Stimulated activated CD8-positive, alpha-beta memory T cell treated with anti-CD3 and anti-CD28 coated beads, Interleukin-12 subunit alpha, Interleukin-12 subunit beta, amount 100 ng/mL, for 1 hour (primary cell): Measurements from ENCODE around the gene CEP95.
"Not testable (repeated sequence)": the region's sequence is repeated elsewhere in the genome, so short reads cannot be mapped to it uniquely, and the experiment has no call there.

Source experiments
- DNase-seq: peaks from one replicate; pipeline ENCODE4 v3.0.0-alpha.2; 2020; ENCODE audit warnings: low read depth

The CEP95 gene

GRCh38 chr17:64495300-64495699 is 11.5 kb upstream of the CEP95 start:
- DNase-seq: not testable (repeated sequence)

DNA sequence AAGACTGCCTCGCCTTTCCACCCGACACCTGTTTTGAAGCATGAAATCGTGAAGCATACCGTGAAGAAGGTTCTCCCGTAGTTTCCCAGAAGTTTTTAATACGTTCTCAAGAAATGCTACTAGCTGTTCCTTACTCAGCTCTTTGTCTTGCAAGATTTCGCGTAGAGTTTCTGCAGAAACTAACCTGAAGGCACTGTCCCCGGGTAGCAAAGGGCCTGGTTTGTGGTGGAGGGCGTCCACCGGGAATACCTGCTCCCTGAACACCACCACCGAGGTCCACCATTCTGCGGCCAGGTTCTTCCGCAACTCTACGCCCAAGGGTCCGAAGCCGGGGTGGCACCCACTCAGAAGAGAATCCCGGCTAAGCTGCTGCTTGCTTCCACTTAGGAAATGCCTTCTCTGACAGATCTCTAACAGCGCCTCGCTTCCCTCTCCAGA is 10.4 kb upstream of the CEP95 start:
- no peak for DNase-seq

- DNase-seq: peak; percentile 95
These were observed 9.8 kb upstream of the CEP95 start, which contains the start of gene POLG2 for GRCh38 chr17:64496786-64497564. Gene POLG2 (minus strand): TSS chr17:64497054. CDS start chr17:64496968, 86 bp downstream.

DNA sequence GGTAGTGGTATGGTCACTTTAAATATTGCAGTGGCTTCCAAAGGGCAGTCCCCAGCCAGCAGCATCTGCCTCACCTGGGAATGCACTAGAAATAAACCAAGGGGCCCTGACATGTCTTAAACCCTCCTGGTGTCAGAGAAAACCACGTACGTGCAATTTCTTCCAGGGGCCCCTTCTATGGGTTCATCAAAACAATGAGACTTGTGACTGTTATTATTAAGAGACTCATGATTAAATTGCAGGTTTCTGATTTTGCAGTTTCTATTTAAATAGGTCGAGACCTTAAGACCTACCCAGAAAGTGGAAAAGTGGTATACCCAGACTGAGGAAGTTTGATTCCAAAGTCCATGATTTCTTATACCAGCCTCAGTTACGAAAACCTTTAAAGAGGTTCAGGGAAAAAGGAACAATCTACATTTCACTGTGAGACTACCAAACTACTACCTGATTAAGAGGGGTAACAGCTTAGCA is 9.2 kb upstream of the CEP95 start:
- DNase-seq: no peak

GRCh38 chr17:64498308-64499203 is 8.2 kb upstream of the CEP95 start:
- DNase-seq: no peak

GRCh38 chr17:64499805-64500486 is 6.8 kb upstream of the CEP95 start:
- DNase-seq: no peak

GRCh38 chr17:64500487-64500859 is 6.3 kb upstream of the CEP95 start:
- DNase-seq: no peak

- DNase-seq: no peak
These were observed 5.7 kb upstream of the CEP95 start for GRCh38 chr17:64500862-64501765.

DNA sequence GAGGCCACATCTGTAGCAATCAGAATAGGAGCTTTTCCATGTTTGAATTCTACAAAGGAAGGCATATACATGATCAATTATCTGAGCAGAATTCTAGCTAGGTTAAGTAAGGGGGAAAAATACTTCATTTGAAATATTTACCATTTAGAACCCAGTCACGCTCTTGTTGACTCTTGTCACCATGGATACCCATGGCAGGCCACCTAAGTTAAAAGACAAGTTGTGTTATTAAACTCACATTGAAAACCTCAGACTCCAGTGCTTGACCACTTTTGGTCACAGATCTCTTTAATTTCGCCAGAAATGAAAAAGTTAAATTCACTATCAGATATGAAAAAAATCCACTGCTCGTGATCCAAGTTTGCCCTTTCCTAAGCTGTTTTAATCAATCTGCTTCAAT is 4.8 kb upstream of the CEP95 start:
- DNase-seq: no peak

DNA sequence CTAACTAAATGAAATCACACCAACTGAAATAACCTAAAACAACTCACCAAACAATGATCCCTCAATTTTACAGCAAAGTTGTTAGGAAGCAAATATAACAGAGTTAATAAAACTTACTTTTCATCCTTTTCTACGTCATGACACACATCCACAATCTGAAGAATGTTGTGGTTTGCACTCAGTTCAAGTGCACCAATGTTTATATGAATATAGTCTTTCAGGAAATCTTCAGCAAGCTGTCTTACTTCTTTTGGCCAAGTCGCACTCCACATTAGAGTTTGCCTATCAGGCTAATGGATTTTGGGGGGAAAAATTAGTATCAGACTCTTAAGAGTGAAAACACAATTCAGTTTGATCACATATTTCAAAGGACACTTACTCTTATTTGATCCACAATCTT is 4.0 kb upstream of the CEP95 start:
- DNase-seq: no peak

DNA sequence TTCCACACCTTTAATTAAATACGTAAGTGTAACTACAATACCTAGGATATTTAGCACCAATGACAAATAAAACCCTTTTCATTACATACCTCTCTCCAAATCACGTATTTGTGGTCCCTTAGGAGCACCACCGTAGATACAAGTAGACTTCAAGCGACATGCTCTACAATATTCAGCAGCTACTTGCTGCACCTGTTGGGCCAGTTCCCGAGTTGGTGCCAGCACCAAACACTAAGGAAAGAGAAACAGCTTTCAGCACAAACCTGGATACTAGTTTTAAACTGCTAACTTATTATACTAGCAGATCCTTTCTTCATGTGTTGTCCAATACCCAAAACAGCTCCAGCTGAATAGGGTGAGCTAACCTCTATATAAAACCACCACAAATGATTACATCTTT is 3.4 kb upstream of the CEP95 start:
- no peak for DNase-seq

- DNase-seq: no peak
These were observed 2.7 kb upstream of the CEP95 start for GRCh38 chr17:64503821-64504768.

- DNase-seq: no peak
These were observed 1.9 kb upstream of the CEP95 start for GRCh38 chr17:64504769-64505339.

- DNase-seq: peak; percentile 65
These were observed 1.2 kb upstream of the CEP95 start for GRCh38 chr17:64505340-64506200.

GRCh38 chr17:64506201-64506575 is 589 bp upstream of the CEP95 start, which contains the start of gene DDX5:
Gene DDX5 (minus strand): TSS chr17:64506289. CDS start chr17:64506119, 170 bp downstream.
- DNase-seq: peak; percentile 95

DNA sequence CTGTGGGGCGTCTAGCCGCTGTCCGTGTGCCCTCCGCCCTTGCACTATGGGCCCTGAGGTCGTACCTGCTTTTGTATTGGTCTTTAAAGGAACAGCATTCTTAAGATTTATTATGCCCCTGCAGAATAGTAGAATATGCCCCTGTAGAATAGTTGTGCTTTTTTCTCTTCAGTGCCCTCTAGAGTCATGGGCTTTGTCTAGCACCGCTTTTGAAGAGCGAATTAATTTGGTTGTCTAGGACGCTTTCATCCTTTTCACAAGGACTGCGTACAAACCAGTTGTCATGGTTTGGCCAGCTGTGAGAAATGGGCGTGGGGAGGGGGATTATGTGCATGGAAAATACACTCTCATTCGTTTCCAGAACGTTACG is 621 bp downstream of the CEP95 start:
- no peak for DNase-seq

- DNase-seq: no peak
These were observed 1.9 kb downstream of the CEP95 start for GRCh38 chr17:64508683-64509082.

DNA sequence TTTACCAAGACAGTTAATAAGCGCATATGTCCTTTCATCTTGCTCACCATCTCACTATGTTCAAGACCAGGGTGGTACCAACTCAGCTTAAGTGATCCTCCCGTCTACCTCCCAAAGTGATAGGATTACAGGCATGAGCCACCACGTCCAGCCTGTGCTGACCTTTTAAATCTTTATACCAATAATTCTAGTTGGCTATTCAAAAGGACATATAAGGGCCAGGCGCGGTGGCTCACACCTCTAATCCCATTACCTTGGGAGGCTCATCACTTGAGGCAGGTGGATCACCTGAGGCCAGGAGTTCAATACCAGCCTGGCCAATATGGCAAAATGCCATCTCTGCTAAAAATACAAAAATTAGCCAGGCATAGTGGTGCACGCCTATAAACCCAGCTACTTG is 2.4 kb downstream of the CEP95 start:
- no peak for DNase-seq

DNA sequence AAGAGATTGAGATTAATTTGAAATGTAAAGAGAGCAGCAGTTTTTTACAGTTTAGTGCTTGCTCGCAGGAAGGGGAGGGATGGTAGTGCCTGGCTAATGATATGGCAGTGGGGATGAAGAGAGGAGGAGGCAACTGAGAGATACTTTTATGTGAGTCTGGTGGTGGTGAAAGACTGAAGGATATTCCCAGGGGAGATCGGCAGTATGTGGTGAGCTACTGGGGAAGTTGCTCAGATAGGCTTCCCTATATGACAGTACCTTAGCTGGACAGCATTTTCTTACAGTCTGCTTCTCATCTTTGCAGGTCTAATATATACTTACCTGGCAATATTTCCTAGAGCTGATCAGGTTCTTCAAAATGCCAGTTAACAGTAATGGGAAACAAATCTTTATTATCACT is 8.6 kb downstream of the CEP95 start:
- DNase-seq: no peak
